NCI-H446 (cell line): ENCODE measurements around the gene SP110.
"Not testable (repeated sequence)": the region's sequence is repeated elsewhere in the genome, so short reads cannot be mapped to it uniquely, and the experiment has no call there.

ENCODE experiments used
- DNase-seq, 2 experiments: peaks; one replicate each; lab custom pipeline; 2025; lab: John Stamatoyannopoulos, UW

The SP110 gene

DNA sequence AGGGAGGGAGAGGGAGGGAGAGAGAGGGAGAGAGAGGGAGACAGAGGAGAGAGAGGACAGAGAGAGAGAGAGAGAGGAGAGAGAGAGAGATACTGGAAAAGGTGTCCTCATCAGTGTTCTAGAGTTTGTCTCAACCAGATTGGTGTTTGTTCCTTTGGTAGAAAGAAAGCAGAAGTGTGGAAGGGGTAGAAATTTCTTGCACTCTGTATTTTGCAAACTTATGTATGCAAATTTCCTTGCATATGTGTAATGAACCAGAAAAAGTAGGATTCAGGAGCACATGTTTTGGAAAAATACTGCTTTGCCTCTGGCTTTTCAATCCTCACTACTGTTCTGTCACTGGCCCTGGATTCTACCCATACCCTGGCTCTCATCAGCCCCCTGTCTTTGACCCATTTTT lies 4.7 kb upstream of the SP110 start:
- no peak for DNase-seq

DNA sequence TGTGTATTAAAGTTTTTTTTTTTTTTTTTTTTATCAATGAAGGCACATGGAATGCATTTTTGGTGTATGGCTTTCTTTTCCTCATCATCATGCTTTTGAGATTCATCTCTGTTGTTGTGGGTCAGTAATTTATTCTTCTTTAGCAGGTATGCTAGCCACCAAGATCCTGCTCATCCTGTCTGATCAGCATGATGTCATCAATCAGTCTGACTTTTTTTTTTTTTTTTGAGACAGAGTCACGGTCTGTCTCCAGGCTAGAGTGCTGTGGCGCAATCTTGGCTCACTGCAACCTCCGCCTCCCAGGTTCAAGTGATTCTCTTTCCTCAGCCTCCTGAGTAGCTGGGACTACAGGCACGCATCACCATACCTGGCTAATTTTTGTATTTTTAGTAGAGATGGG lies 3.0 kb upstream of the SP110 start:
- not testable (repeated sequence) for DNase-seq

GRCh38 chr2:230221493-230221892 lies 1.7 kb upstream of the SP110 start:
- DNase-seq = no peak

DNA sequence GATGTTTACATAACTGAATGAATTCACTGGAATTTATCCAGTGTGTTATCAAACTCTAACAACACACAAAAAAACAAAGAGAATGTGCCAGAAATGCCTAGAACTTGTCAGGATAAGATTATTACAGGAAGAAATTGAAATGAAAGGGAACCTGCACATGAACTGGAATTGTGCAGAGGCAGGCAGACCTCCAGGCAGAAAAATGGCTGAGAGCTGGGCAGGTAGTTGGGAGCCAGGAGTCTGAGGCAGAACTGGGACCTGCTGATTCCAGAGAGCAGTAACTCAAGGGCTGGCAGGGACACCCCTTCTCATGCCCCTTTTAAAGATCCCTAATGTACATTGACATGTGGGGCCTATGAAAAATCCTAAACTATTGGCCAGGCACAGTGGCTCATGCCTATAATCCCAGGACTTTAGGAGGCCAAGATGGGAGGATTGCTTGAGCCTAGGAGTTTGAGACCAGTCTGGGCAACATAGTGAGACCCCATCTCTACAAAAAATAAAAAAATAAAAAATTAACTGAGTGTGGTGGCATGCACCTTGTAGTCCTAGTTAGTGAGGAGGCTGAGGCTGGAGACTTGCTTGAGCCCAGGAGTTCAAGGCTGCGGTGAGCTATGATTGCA lies 674 bp upstream of the SP110 start:
- DNase-seq = no peak

GRCh38 chr2:230218421-230218820 lies 1.4 kb downstream of the SP110 start:
- no peak for DNase-seq

- DNase-seq = no peak
Observed at GRCh38 chr2:230217424-230217823, 2.4 kb downstream of the SP110 start.

DNA sequence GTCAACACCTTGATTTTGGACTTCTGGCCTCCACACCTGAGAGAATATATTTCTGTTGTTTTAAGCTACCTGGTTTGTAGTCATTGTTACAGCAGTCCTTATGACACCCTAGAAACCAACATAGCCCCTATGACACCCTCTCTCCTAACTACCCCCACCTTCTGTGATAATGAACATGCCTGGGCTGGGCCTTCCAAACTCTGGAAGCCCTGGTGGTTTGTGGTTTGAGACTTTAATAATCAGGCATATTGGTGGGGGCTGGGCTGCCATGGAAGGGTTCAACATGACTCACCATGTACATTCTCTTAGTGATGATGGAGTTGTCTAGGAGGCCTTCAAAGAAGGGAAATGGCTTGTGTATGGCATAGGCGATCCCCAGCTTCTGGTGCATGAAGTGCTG lies 3.3 kb downstream of the SP110 start:
- no peak for DNase-seq

DNA sequence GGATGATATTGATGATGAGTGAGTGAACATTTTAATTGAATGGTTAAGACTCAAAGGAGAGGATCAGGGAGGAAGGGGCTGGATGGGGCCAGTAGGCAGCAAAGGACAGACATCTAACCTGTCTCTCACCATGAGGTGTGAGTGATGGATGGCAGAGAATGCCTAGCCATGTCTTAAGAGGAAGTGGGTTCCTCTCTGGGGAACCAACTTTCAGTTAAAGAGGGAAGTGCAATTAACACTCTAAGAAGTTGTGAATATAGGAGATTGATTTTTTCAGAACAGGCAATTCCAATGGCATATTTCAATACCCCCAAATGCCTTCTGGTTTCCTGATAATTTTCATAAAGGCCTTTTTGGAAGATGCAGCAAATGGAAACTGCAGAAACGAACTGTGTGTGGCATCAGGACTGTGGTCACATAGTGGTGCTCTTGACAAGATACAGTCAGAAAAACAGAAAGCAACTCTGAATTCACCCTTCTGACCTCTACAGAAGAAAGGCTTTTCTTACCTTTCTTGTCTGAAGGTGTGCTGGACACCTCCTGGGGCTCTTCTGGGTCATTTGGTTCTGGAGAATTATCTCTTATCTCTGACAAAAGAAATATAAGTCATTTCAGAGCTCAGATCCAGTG lies 10.2 kb downstream of the SP110 start:
- no peak for DNase-seq

GRCh38 chr2:230208576-230208975 lies 11.2 kb downstream of the SP110 start:
- DNase-seq = no peak

DNA sequence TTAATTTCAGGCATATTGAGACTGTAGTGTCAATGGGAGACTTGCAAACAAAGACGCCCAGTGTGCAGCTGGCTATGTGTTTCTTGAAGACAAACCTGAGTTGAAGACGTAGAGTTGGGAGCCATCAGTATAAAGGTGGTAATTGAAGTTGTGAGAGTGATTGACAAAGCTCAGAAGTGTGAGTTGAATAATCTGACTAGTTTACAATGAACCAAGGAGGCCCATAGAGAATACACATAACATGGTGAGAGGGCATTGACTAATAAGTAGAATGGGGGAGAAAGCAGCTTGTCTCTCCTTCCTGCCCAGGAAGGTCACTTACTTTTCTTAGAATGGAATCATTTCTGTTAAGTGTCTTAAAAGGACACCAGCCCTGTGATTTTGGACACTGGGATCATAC lies 14.1 kb downstream of the SP110 start:
- no peak for DNase-seq

DNA sequence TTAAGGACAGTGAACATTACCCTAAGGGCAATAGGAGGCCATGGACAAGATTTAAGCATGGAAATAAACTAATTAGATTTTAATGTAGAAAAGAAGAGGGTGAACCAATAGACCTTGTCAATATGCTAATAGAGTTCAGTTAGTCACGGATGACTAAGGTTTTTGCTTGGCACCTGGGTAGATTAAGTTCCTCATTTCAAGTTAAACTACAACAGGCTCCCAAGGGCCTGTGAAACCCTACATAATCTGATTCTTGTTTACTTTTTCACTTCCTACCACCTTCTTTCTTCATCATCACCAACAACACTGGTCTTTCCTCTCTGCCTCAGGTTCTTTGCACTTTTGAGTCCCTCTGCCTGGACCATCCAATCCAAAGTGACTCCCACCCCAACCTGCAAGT lies 14.8 kb downstream of the SP110 start:
- no peak for DNase-seq

DNA sequence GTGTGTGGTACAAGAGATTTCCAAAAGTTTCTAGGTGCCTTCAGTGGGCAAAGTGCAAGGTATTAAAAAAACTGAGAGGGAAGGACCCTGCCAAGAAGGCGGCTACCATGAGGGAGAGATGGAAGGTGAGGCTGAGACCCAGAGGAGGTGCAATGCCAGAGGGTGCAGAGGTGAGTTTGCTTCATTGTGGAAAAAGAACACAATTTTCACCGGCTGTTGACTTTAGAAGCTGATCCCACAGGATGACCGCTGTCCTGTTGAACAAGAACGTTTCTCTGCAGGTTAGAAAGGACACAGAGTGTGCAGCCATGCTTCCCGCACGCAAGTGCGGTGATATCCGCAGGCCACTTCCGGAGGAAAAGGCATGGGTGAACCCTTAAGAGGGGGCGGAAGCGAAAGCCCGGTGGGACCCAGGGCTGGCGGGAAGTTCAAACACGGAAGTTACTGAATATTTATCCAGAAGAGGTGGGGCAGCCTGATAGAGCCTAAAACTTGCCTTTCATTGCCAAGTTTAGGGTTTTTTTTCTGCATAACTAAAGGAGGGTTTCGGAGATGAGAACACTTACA lies 16.6 kb downstream of the SP110 start:
- no peak for DNase-seq

DNA sequence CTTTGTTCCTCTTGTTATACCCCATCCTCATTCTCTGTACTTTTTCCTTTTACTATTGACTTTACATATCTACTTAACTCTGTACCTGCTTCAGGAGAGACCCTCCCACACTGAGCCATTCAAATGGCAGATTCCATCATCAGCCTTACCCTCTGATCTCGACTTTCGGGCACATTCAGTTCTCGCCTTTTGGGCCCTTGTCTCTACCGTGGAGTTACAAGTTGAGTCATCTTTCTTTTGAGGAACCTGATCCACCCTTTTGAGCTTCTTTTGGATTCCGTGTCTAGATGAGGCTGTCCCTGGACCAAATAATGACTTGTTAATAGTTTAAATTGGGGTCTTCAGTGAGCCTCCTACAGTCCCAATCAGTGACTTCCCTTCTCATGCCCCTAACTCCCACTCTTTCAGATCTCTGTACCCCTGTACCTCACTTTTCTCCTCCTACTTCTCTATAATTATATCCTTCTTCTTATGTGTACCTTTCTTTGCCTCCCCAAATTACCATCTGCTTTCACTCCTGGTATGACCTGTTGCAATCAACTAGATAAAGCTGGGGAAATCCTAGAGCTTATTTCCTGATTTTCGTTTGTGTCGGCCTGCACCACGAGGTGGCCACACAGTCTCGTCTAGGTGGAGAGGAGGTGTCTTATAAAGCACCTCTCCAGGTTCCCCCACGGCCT lies 17.2 kb downstream of the SP110 start:
- DNase-seq = no peak

GRCh38 chr2:230184727-230185578 lies 34.8 kb downstream of the SP110 start:
- DNase-seq = no peak

- DNase-seq = no peak
Observed at GRCh38 chr2:230181195-230181594, 38.6 kb downstream of the SP110 start.

- DNase-seq = no peak
Observed at GRCh38 chr2:230179907-230180306, 39.9 kb downstream of the SP110 start.

DNA sequence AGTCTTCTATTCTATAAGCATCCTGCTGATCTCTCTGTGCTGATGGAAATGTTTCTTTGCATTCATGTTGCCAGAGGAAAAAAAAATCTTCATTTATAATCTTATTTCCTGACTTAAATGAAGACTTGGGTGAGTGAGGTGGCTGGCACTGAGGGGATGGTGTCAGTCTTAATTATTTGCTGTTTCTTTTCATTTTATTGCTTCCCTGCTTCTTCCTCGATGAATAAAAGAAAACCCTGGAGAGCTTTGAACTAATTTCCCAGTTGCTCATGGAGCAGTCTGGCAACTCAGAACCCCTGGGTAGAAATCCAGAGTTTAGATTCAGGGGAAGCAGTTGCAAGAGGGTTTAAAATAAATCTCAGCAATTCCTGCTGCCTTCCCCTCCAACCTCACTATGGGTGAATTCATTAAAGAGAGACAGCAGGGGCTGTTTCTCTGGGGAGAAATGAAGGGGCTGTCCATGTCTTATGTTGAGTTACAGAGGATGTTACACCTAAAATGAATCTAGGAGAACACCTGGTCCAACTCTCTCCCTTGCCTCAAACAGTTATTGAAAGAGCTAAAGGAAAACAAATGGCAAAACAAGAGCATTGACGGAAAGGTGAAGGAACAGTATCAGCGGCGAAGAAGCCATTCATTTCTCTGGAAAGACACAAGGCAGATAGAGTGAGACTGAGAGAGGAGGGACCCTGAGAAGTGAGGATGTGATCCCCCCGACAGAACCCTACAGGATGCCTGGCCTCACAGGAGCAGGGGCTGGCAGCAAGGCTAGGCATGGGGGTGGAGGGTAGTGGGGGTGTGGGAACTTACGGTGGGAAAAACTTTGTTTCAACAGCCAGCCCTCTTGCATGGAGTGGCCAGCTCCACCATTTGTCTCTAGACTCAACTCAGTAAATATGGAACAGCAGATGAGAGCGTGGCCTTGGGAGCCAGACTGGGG lies 41.0 kb downstream of the SP110 start:
- DNase-seq = no peak

GRCh38 chr2:230176996-230177395 lies 42.8 kb downstream of the SP110 start:
- no peak for DNase-seq

DNA sequence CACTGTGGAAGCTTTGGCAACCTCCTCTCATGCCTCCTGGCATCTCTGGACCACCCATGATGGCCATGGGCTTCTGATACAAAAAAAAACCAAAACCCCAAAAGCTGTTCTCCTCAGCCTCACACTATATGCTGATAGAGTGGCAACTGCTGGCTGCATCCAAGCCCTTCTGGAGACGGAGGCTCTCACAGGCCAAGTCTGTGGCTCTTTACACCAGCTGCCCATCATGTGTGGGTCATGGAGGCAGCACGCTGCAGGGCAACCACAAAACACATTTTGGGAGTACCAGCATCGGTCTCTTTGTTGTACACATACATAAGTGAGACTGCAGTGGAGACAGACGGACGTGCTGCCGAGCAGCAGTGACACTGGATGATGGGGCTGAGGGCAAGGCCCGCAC lies 45.3 kb downstream of the SP110 start:
- DNase-seq = no peak

DNA sequence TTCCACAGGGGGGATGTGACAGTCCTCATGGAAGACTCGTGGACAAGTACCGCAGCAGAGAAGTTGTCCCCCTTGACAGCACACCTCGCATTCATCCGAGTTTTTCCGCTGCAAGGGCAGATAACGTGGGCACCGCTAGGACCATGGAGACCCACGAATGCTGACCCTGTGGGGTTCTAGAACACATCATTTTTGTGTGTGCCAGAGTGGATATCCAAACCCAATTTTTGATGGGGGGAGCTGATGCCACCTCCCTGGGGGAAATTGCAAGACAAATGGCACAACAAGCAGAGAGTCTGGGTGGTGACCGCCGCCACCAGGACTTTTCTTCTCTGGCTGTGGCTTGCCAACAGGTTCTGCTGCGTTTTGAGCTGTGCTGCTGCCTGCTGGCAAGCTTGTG lies 46.9 kb downstream of the SP110 start:
- DNase-seq = no peak

DNA sequence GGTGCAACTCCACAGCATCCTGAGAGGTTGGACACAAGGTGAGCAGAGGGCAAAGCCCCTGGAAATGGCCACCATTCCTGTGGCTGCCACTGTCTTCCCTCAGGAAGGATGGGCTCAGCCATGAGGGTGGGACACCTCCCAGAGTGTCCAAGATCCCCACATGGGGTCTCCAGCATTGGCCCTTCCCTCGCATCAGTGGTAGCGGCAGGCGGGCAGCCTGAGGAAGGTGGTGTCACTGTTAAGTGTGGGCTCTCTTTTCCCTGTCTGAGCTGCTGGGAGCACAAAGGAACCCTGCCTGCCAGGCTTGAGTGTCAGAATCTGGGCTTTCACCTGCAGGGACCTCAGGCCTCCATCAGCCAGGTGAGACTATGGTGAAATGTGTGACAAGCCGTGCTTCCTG lies 47.6 kb downstream of the SP110 start:
- no peak for DNase-seq
